GM12891 (cell line): ENCODE data around the gene FBXW9.

Experiments
- POLR2A ChIP-seq: IDR thresholded peaks from 2 replicates; pipeline ENCODE4 v1.6.1; 2011; ENCODE audit warnings: low read depth, low read length, control low read depth
- POLR2AphosphoS5 ChIP-seq: IDR thresholded peaks from 2 replicates; pipeline ENCODE4 v1.6.1; 2011; ENCODE audit warnings: low read depth, low read length, control low read depth
- POU2F2 ChIP-seq: IDR thresholded peaks from 2 replicates; pipeline ENCODE4 v1.6.1; 2011; ENCODE audit warnings: low read depth, mild to moderate bottlenecking, control low read depth, low read length, moderate library complexity
- SPI1 ChIP-seq: IDR thresholded peaks from 2 replicates; pipeline ENCODE4 v1.6.1; 2011; ENCODE audit warnings: low read depth, low read length, control low read depth
- TAF1 ChIP-seq: IDR thresholded peaks from 2 replicates; pipeline ENCODE4 v1.6.1; 2011; ENCODE audit warnings: low read depth, low read length, control low read depth

DNA sequence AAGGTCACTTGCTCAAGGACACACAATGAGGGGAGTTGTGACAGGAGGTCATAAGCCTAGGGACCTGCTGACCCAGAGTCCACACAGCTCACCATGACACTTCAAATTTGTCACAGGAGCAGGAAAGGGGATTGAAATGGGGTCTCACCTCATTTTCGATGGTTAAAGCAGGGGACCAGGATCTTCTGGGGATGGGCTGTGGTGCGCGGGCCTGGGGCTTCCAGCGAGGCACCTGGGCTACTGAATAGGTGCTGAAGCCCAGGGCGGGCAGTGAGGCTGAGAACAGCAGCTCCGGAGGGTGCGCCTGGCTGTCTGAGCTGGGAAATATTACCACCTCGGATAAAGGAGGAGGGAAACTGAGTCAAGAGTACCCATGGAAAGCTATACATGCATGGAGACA lies 40.9 kb downstream of the FBXW9 start:
- TF ChIP-seq POLR2AphosphoS5 (no peak), SPI1 (no peak), POLR2A (0 out of 2 replicates have a peak, but pooled peaks have one; percentile 34), TAF1 (no peak), POU2F2 (no peak)
